Mucosa of gallbladder (tissue), 1 donor: ENCODE data around the gene ABCC1. TPM values are rescaled to one million over a fixed set of nuclear protein-coding genes. Genes with fewer than 3 reads are reported as not detected.
"Not testable (repeated sequence)": the region's sequence is repeated elsewhere in the genome, so short reads cannot be mapped to it uniquely, and the experiment has no call there.

Source experiments
- DNase-seq: peaks from one replicate; pipeline ENCODE4 v3.0.0-alpha.2; 2020; ENCODE audit warnings: low spot score
- total RNA-seq: library from RNA; stranded (reverse); gene quantifications from one replicate; pipeline ENCODE4 v1.2.1, GENCODE V29; 2021
- donor health status: DM: no; HTN: no; CAD: no.

ABCC1 gene
- total RNA-seq, 1 donor from 2014 or later: 27.6 TPM

GRCh38 chr16:15946257-15947044, 3.0 kb upstream of the ABCC1 start:
- DNase-seq: no peak

- no peak for DNase-seq
Measured at GRCh38 chr16:15947983-15948509, 1.4 kb upstream of the ABCC1 start.

DNA sequence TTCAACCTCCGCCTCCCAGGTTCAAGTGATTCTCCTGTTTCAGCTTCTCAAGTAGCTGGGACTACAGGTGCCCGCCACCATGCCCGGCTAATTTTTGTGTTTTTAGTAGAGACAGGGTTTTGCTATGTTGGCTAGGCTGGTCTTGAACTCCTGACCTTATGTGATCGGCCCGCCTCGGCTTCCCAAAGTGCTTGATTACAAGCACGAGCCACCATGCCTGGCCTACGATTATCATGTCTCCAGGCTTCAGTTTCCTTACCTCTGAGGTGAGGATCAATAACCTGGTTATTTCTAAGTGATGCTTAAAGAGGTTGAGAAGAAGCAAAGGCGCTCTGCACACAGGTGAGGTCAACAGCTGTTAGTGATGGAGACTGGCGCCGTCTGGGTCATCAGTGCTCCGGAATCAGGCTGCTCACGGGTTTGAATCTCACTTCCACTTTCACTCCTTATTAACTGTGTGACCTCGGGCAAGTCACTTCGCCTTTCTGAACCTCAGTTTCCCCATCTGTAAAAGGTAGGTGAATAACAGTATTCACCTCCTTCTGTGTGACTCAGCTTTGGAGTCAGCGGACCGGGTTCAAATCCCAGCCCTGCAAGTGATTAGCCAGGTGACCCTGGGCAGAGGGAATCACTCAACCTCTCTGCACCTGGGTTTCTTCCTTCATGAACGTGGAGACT, 745 bp upstream of the ABCC1 start:
- no peak for DNase-seq

GRCh38 chr16:15950161-15950854, 892 bp downstream of the ABCC1 start:
- no peak for DNase-seq

DNA sequence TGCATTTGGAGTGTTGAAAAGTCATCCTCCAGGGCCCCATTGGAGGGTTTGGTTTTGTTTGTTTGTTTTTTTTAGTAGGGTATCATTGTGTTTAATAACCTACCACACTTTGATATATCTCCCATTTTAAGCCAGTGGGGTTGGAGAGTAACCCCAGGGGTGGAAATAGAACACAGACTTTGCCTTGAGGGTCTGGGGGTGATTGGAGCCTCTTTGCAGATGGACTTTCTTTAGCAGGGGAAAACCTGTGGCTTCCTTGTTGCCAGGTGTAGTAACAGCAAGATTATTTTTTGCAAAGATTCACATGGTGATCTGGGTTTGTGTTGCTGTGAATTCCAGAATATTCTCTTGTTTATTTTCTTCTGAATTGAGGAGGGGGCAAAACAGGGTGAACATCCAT, 1.5 kb downstream of the ABCC1 start:
- no peak for DNase-seq

DNA sequence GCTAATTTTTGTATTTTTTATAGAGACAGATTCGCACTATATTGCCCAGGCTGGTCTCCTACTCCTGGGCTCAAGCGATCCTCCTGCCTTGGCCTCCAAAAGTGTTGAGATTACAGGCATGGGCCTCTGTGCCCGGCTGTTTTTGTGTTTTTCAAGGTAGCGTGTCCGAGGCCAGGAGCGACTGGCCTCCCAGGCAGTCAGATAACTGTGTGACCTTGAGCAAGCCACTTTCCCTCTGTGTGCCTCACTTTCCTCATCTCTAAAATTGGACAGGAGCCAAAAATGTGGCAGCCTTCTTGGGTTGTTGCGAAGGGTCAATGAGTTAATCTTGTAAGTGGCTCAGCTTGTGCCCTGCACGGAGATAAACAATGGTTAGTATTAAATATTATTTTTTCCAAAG, 2.4 kb downstream of the ABCC1 start:
- DNase-seq: no peak

GRCh38 chr16:15952265-15952711, 2.9 kb downstream of the ABCC1 start:
- no peak for DNase-seq

GRCh38 chr16:15953477-15953876, 4.1 kb downstream of the ABCC1 start:
- no peak for DNase-seq

GRCh38 chr16:15953929-15954813, 4.8 kb downstream of the ABCC1 start:
- no peak for DNase-seq

DNA sequence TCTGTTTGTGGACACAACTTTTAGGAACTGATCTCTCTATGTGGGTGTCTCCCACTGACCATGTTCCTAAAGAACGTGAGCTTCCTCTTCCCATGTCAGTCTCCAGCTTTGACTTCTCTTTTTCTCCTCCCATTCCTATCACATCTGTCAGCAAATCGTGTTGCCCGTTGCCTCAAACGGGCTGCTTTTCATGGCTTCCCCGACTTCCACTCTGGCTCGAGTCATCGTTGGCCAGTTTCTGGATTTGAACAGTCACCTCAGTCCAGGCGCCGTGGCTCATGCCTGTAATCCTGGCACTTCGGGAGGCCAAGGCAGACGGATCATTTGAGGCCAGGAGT, 5.4 kb downstream of the ABCC1 start:
- no peak for DNase-seq

- no peak for DNase-seq
Measured at GRCh38 chr16:15955425-15955824, 6.0 kb downstream of the ABCC1 start.

DNA sequence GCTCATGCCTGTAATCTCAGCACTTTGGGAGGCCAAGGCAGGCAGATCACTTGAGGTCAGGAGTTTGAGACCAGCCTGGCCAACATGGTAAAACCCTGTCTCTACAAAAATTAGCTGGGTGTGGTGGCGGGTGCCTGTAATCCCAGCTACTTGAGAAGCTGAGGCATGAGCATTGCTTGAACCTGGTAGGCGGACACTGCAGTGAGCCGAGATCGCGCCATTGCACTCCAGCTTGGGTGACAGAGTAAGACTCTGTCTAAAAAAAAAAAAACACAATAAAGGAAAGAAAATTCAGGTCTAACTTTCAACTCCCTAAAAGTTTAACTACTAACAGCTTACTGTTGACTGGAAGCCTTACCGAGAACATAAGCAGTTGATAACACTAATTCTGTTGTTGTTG, 6.7 kb downstream of the ABCC1 start:
- DNase-seq: not testable (repeated sequence)

DNA sequence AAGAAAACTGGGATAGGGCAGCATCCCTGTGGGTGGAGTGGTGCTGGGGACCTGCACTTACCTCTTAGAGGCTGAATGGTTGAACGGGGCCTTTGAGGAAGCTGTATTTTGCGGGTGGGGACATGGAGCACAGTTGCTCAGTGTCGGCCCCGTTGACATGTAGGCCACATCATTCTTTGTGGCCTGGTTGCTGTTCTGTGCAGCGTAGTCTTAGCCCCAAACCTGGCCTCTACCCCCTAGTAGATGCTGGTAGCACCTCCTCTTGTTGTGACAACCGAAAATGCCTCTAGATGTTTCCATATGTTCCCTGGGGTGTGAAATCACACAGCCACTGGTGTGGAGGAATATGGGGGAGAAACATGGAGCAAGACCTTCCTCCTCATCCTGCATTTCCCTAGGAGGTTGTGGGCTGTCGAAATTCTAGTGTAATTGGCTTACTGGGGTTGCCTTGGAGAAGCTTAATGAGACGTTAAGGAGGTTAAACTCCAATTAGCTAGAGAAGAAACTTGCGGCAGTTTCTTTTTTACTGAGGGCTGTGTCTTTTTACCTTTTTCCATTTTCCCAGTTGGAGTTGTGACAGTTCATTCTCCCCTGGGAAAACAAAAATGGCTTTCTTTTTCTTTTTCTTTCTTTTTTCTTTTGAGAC, 9.4 kb downstream of the ABCC1 start:
- DNase-seq: no peak

GRCh38 chr16:15960124-15960971, 10.9 kb downstream of the ABCC1 start:
- no peak for DNase-seq

DNA sequence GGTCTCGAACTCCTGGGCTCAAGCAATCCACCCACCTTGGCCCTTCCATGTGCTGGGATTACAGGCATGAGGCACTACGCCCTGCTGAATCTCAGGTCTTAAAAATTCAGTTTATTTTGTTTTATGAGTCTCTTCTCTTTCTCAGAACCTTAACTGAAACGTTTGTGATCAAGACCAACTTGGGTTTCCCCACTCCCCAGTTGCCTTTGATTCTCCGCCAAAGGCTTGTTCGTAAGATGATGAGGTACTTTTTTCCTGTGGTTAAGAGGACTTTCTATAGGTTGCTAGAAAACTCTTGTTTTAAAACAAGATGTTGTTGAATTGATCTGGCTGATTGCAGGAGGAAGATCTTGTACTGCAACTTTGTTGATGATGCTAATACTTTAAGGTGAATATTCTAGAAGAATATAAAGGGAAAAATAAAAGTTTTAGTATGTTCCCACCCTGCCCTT, 11.7 kb downstream of the ABCC1 start:
- no peak for DNase-seq

GRCh38 chr16:15961571-15962090, 12.2 kb downstream of the ABCC1 start:
- no peak for DNase-seq

GRCh38 chr16:15963307-15963910, 14.0 kb downstream of the ABCC1 start:
- DNase-seq: no peak

- DNase-seq: no peak
Measured at GRCh38 chr16:15966420-15966819, 17.0 kb downstream of the ABCC1 start.

DNA sequence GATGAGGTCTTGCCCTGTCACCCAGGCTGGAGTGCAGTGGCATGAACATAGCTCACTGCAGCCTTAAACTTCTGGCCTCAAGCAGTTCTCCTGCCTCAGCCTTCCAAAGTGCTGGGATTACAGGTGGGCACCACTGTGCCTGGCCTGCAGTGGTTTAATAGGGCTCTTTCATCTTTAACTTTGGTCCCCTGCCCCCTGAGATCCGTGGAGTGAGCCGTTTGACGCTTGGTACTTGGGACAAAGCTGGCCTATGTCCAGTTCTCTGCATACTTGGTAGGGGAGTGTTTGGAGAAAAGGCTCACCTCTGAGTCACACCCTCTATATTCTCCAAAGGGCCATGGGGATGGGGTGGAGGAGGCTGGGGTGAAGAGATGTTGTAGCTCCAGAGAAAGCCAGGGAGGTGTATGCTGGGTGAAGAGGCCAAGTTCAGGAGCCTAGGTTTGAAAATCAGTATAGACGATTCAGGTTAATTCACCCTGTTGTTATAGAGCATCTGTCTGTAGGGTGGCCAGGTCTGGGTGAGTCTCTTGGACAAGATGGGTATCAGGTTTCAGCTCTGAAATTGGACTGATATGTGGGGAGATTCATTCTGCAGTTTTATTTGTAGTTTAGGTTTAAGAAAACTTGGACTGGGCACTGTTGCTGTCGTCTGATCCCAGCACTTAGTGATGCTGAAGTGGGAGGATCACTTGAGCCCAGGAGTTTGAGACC, 17.6 kb downstream of the ABCC1 start:
- DNase-seq: no peak
